ENCODE data around the gene CCDC9.

Gene CCDC9

GRCh38 chr19:47236072-47236675 lies 20.2 kb upstream of the CCDC9 start:
- DNase-seq (ENCODE audit: low read depth): no peak
- H3K4me3 ChIP-seq (ENCODE audit: low read depth, low read length): no peak overlapping the region

GRCh38 chr19:47239152-47239551 lies 17.2 kb upstream of the CCDC9 start:
- no peak for TF ChIP-seq CTCF (IDR thresholded peaks at IDR 0.05; ENCODE audit: insufficient read depth, low read depth, low read length, missing control alignments)
- DNase-seq (ENCODE audit: low read depth): no peak
- H3K4me3 ChIP-seq (ENCODE audit: low read depth, low read length): no peak overlapping the region

More at GRCh38 chr19:47236072-47236675, 20.2 kb upstream of the CCDC9 start:
- no peak for TF ChIP-seq CTCF (IDR thresholded peaks at IDR 0.05; ENCODE audit: insufficient read depth, low read depth, low read length, missing control alignments)

GRCh38 chr19:47239610-47240296 lies 16.6 kb upstream of the CCDC9 start:
- no peak for TF ChIP-seq CTCF (IDR thresholded peaks at IDR 0.05; ENCODE audit: insufficient read depth, low read depth, low read length, missing control alignments)
- peak; percentile 46 for DNase-seq (ENCODE audit: low read depth)
- H3K4me3 ChIP-seq (ENCODE audit: low read depth, low read length): no peak overlapping the region; the same call in 1 of the 2 replicates

GRCh38 chr19:47240556-47240955 lies 15.8 kb upstream of the CCDC9 start:
- no peak for TF ChIP-seq CTCF (IDR thresholded peaks at IDR 0.05; ENCODE audit: insufficient read depth, low read depth, low read length, missing control alignments)
- no peak overlapping the region for H3K4me3 ChIP-seq (ENCODE audit: low read depth, low read length)
- DNase-seq (ENCODE audit: low read depth): no peak

- peak; percentile 72 for DNase-seq (ENCODE audit: low read depth)
- no peak for TF ChIP-seq CTCF (IDR thresholded peaks at IDR 0.05; ENCODE audit: insufficient read depth, low read depth, low read length, missing control alignments)
- no peak overlapping the region for H3K4me3 ChIP-seq (ENCODE audit: low read depth, low read length)
Observed at GRCh38 chr19:47240996-47241918, 15.1 kb upstream of the CCDC9 start.

- no peak for DNase-seq (ENCODE audit: low read depth)
- H3K4me3 ChIP-seq (ENCODE audit: low read depth, low read length): no peak overlapping the region
- TF ChIP-seq CTCF (IDR thresholded peaks at IDR 0.05; ENCODE audit: insufficient read depth, low read depth, low read length, missing control alignments): no peak
Observed at GRCh38 chr19:47241919-47242577, 14.3 kb upstream of the CCDC9 start.
